ENCODE results near the gene ARHGEF10L. TPM values are rescaled to one million over a fixed set of nuclear protein-coding genes. Genes with fewer than 3 reads are reported as not detected.

ARHGEF10L gene
- total RNA-seq, 1 donor, result 39.1 TPM

GRCh38 chr1:17733661-17734060, 194.2 kb downstream of the ARHGEF10L start:
- H3K4me3 ChIP-seq (ENCODE audit: insufficient read depth, low read length), result no peak overlapping the region

GRCh38 chr1:17734609-17735008, 195.1 kb downstream of the ARHGEF10L start:
- Histone ChIP-seq H3K4me3 (ENCODE audit: insufficient read depth, low read length) (no peak overlapping the region), H3K27me3 (ENCODE audit: insufficient read depth, low read length) (no peaks in the 10 kb centered on the region), H3K36me3 (ENCODE audit: insufficient read depth, low read length) (no peaks in the 10 kb centered on the region), H2AFZ (ENCODE audit: low read length) (no peak overlapping the region), H3K4me2 (ENCODE audit: insufficient read depth, low read length) (no peak overlapping the region), H3K4me1 (ENCODE audit: insufficient read depth, low read length) (peaks cover 3% of the 10 kb centered on the region), H3K9me3 (ENCODE audit: low read depth, low read length) (no peaks in the 10 kb centered on the region), H3K79me2 (ENCODE audit: insufficient read depth, low read length) (no peaks in the 10 kb centered on the region), H3K27ac (ENCODE audit: low read depth, low read length) (no peak overlapping the region), H4K20me1 (ENCODE audit: insufficient read depth, low read length) (no peaks in the 10 kb centered on the region)
- TF ChIP-seq CTCF (IDR thresholded peaks at IDR 0.05; ENCODE audit: extremely low read depth, low read depth, low read length), result no peak
- DNase-seq (ENCODE audit: insufficient read length, low spot score, missing footprints), result no peak

More at GRCh38 chr1:17733661-17734060, 194.2 kb downstream of the ARHGEF10L start:
- Histone ChIP-seq H2AFZ (ENCODE audit: low read length) (no peak overlapping the region), H4K20me1 (ENCODE audit: insufficient read depth, low read length) (no peaks in the 10 kb centered on the region), H3K79me2 (ENCODE audit: insufficient read depth, low read length) (no peaks in the 10 kb centered on the region), H3K4me2 (ENCODE audit: insufficient read depth, low read length) (no peak overlapping the region), H3K27me3 (ENCODE audit: insufficient read depth, low read length) (no peaks in the 10 kb centered on the region), H3K27ac (ENCODE audit: low read depth, low read length) (no peak overlapping the region), H3K9me3 (ENCODE audit: low read depth, low read length) (no peaks in the 10 kb centered on the region), H3K36me3 (ENCODE audit: insufficient read depth, low read length) (no peaks in the 10 kb centered on the region), H3K4me1 (ENCODE audit: insufficient read depth, low read length) (peaks cover 3% of the 10 kb centered on the region)
- no peak for TF ChIP-seq CTCF (IDR thresholded peaks at IDR 0.05; ENCODE audit: extremely low read depth, low read depth, low read length)
- DNase-seq (ENCODE audit: insufficient read length, low spot score, missing footprints), result no peak

- H3K9me3 ChIP-seq (ENCODE audit: low read depth, low read length), result no peaks in the 10 kb centered on the region
- H3K36me3 ChIP-seq (ENCODE audit: insufficient read depth, low read length), result no peaks in the 10 kb centered on the region
- H3K4me3 ChIP-seq (ENCODE audit: insufficient read depth, low read length), result no peak overlapping the region
- no peaks in the 10 kb centered on the region for H3K27me3 ChIP-seq (ENCODE audit: insufficient read depth, low read length)
- H4K20me1 ChIP-seq (ENCODE audit: insufficient read depth, low read length), result no peaks in the 10 kb centered on the region
- no peak overlapping the region for H2AFZ ChIP-seq (ENCODE audit: low read length)
- no peak overlapping the region for H3K4me2 ChIP-seq (ENCODE audit: insufficient read depth, low read length)
- TF ChIP-seq CTCF (IDR thresholded peaks at IDR 0.05; ENCODE audit: extremely low read depth, low read depth, low read length), result no peak
- H3K4me1 ChIP-seq (ENCODE audit: insufficient read depth, low read length), result peaks cover 3% of the 10 kb centered on the region
- H3K79me2 ChIP-seq (ENCODE audit: insufficient read depth, low read length), result no peaks in the 10 kb centered on the region
- DNase-seq (ENCODE audit: insufficient read length, low spot score, missing footprints), result no peak
- no peak overlapping the region for H3K27ac ChIP-seq (ENCODE audit: low read depth, low read length)
Measured at GRCh38 chr1:17735348-17735747, 195.8 kb downstream of the ARHGEF10L start.

- Histone ChIP-seq H4K20me1 (ENCODE audit: insufficient read depth, low read length) (no peaks in the 10 kb centered on the region), H3K27me3 (ENCODE audit: insufficient read depth, low read length) (peaks cover 4% of the 10 kb centered on the region), H2AFZ (ENCODE audit: low read length) (no peak overlapping the region), H3K36me3 (ENCODE audit: insufficient read depth, low read length) (no peaks in the 10 kb centered on the region), H3K27ac (ENCODE audit: low read depth, low read length) (no peak overlapping the region), H3K4me1 (ENCODE audit: insufficient read depth, low read length) (peaks cover 3% of the 10 kb centered on the region), H3K9me3 (ENCODE audit: low read depth, low read length) (no peaks in the 10 kb centered on the region), H3K79me2 (ENCODE audit: insufficient read depth, low read length) (no peaks in the 10 kb centered on the region), H3K4me3 (ENCODE audit: insufficient read depth, low read length) (no peak overlapping the region), H3K4me2 (ENCODE audit: insufficient read depth, low read length) (no peak overlapping the region)
- TF ChIP-seq CTCF (IDR thresholded peaks at IDR 0.05; ENCODE audit: extremely low read depth, low read depth, low read length), result no peak
- no peak for DNase-seq (ENCODE audit: insufficient read length, low spot score, missing footprints)
Measured at GRCh38 chr1:17735793-17736192, 196.3 kb downstream of the ARHGEF10L start.
